ENCODE measurements around the gene RCBTB2. TPM values are rescaled to one million over a fixed set of nuclear protein-coding genes. Genes with fewer than 3 reads are reported as not detected.

Gene RCBTB2
- polyA plus RNA-seq, 3 donors: 3.8 to 12.1 (median 6.2) TPM

Other genes with a start within 250 kb of the RCBTB2 start
- gene RB1, start 229.3 kb downstream of the RCBTB2 start, polyA plus RNA-seq: 10 to 100 TPM in 2 of 3 donors, 1 to 10 TPM in 1; 5.7 to 16.8 (median 13.2) TPM
- gene LPAR6, start 120.0 kb downstream of the RCBTB2 start, polyA plus RNA-seq: 10 to 100 TPM in 2 of 3 donors, 1 to 10 TPM in 1; 5.2 to 26.3 (median 24.0) TPM
- 1 to 10 TPM in 1 of 3 donors, under 1 TPM in 2; 0.07 to 2.0 (median 0.55) TPM for gene CYSLTR2, start 120.8 kb upstream of the RCBTB2 start, polyA plus RNA-seq